Naive B cell (primary cell): ENCODE results near the gene VWF. TPM values are rescaled to one million over a fixed set of nuclear protein-coding genes. Genes with fewer than 3 reads are reported as not detected.

Experiments
- ATAC-seq, 2 donors: fragments of 150-1000 bp; cut with Tn5 transposase; 2 replicates each; pipeline ENCODE4 v1.10.0; 2021; ENCODE audit warnings: low read depth in 2 of 2, mild to moderate bottlenecking in 2 of 2, moderate library complexity in 2 of 2
- DNase-seq: peaks from one replicate; pipeline ENCODE4 v3.0.0; 2022
- H3K27ac Mint-ChIP-seq, 6 donors: one replicate each; pipeline ENCODE4 v1.8.0; 2020 to 2022; ENCODE audit warnings: mild to moderate bottlenecking in 6 of 6, mixed read lengths in 6 of 6, moderate library complexity in 5 of 6, inconsistent platforms in 2 of 6
- H3K27me3 Mint-ChIP-seq, 3 donors: one replicate each; pipeline ENCODE4 v1.8.0; 2021 to 2022; ENCODE audit warnings: mixed read lengths in 3 of 3, mild to moderate bottlenecking in 1 of 3
- H3K36me3 Mint-ChIP-seq, 2 donors: one replicate each; pipeline ENCODE4 v1.8.0; 2020 to 2022; ENCODE audit warnings: mixed read lengths in 2 of 2, inconsistent platforms in 1 of 2, mild to moderate bottlenecking in 1 of 2
- H3K4me1 Mint-ChIP-seq, 3 donors: one replicate each; pipeline ENCODE4 v1.8.0; 2020 to 2022; ENCODE audit warnings: mixed read lengths in 3 of 3, inconsistent platforms in 1 of 3, mild to moderate bottlenecking in 1 of 3, moderate library complexity in 1 of 3
- H3K4me3 Mint-ChIP-seq, 8 donors: one replicate each; pipeline ENCODE4 v1.8.0; 2020 to 2022; ENCODE audit warnings: mild to moderate bottlenecking in 8 of 8, mixed read lengths in 8 of 8, moderate library complexity in 8 of 8, inconsistent platforms in 2 of 8
- H3K9me3 Mint-ChIP-seq, 7 donors: one replicate each; pipeline ENCODE4 v1.8.0; 2020 to 2022; ENCODE audit warnings: mixed read lengths in 7 of 7, mild to moderate bottlenecking in 5 of 7, inconsistent platforms in 2 of 7, moderate library complexity in 1 of 7
- polyA plus RNA-seq, 6 donors: library from polyadenylated mRNA; unstranded; fragments of 300-500 nt; fragmentation: Illumina TruSeq; gene quantifications; one replicate each; pipeline ENCODE4 v1.2.3, GENCODE V29; 2021; ENCODE audit warnings: low read depth in 6 of 6

The VWF gene
- polyA plus RNA-seq, 6 donors from 2014 or later, result 0.03 to 0.08 TPM; not detected in 4

DNA sequence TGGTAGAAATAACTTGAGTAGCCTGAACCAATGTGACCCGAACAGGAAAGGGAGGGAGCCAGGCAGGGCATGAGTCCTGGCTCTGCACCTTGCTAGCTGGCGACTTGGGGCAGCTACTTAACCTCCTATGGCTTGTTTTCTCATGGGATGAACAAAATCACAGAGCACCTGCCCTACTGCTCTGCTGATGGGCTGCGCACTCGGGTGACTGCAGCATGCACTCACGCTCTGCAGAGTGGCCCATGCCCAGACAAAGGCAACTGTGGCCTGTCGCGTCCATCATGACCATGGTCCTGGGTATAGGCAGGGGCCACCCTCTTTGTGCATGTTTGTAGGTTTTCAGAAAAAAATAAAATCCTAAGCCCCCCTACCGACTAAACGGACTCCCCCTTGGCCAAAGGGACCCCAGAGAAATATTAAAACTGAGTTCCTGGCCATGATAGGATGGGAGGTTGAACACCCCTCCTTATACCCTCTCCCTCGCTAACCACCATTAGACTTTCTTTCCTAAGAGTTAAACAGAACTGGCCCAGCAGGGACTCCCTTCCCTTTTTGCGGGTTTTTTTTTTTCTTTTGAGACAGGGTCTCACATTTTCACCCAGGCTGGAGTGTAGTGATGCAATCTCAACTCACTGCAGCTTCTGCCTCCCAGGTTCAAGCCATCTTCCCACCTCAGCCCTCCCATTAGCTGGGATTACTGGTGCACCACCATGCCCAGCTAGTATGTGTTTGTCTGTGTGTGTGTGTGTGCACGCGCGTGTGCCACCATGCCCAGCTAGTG, 32.5 kb downstream of the VWF start:
- no peak for ATAC-seq
- H3K27ac Mint-ChIP-seq, result peak overlapping the region in 1 of 6 donors; percentile 76
- H3K4me3 Mint-ChIP-seq, result no peak overlapping the region
- peaks cover 22 to 50% (median 36%) of the 10 kb centered on the region in 3 donors for H3K27me3 Mint-ChIP-seq
- peaks cover 0 to 4% (median 0%) of the 10 kb centered on the region in 3 donors for H3K4me1 Mint-ChIP-seq
- peaks cover 0 to 8% of the 10 kb centered on the region in 2 donors for H3K36me3 Mint-ChIP-seq
- no peak for DNase-seq
- H3K9me3 Mint-ChIP-seq, result peaks cover 0 to 2% (median 0%) of the 10 kb centered on the region in 7 donors

DNA sequence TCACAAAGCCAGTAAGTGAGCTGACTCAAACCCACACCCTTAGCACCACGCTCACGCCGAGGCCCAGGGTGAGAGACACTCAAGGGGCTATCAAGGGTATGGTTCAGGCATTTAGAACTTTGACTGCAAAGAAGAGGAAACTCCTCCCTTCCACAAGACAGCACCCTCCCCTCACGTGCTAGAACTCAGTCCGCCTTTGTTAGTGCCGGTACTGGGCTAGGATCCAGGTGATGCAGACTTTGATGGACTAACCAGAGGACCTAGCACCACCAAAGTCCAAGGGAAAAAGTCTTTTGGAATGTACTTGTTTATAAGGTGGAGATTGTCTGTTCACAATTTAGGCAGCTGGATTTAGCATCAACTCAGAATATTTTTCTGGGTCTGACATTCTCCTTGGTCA, 33.7 kb downstream of the VWF start:
- Mint-ChIP-seq H3K4me1 (peaks cover 0 to 4% (median 0%) of the 10 kb centered on the region in 3 donors), H3K4me3 (no peak overlapping the region), H3K27me3 (peaks cover 21 to 54% (median 30%) of the 10 kb centered on the region in 3 donors), H3K9me3 (peaks cover 0 to 2% (median 0%) of the 10 kb centered on the region in 7 donors), H3K27ac (peak overlapping the region in 1 of 6 donors; percentile 63), H3K36me3 (peaks cover 0 to 8% of the 10 kb centered on the region in 2 donors)
- no peak for ATAC-seq
- no peak for DNase-seq

DNA sequence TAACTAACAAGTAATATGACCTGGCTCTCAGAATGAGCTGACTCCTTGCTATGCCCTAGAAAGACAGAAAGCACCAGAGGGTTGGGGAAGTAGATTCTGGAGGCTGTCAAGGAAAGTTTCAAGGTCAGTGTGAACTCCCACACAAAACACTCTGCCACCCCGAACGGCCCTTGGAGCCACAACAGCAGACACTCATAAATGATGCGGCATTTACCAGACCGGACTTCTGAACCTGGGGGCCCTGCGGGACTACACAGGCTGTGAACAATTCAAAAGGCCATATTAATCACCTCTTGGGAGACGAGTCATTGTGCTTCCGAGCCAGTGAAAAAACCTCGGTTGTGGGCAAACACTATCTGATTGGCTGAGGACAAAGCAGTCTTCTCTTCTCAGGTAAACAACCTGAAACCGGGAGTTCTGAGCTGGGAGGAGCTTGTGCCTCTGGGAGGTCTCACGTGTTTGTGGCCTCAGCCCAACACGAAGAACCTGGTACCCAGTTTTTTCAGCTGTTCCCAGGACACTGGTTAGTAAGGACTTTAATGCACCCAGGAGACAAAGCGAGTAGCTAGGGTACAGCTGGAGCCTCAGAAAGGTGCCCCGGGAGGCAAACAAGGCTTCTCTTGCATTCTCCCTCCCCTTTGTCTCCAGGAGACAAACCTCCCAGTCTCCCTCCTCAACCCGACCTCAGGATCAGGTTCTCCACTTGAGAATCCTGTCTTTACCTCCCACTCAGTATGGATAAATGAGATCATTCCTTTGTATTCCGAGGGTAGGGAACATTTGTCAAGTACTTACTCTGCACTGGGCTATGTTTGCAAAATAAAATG, 35.3 kb downstream of the VWF start:
- Mint-ChIP-seq H3K27me3 (peaks cover 26 to 49% (median 26%) of the 10 kb centered on the region in 3 donors), H3K4me3 (no peak overlapping the region), H3K4me1 (peaks cover 0 to 4% (median 0%) of the 10 kb centered on the region in 3 donors), H3K27ac (peak overlapping the region in 1 of 6 donors; percentile 38), H3K9me3 (peaks cover 0 to 2% (median 0%) of the 10 kb centered on the region in 7 donors), H3K36me3 (peaks cover 0 to 8% of the 10 kb centered on the region in 2 donors)
- DNase-seq, result no peak
- no peak for ATAC-seq

DNA sequence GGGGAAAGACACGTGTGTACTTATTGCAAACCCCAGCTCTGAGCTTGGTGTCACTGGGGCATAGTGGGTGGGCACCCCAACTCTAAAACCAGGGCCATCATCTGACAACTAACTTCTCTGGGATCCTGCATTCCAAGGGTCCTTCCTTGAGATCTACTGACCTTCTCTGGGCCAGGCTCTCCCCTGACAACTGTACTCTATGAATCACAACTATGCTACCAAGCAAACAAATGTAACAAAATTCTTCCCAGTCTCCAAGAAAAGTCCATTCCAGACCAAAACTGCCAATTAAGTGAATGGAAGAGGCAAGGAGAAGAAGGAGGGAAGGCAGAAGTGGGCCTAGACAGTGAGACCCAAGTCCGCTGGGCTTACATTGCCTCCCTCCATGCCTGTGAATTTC, 38.2 kb downstream of the VWF start:
- H3K4me3 Mint-ChIP-seq, result no peak overlapping the region

DNA sequence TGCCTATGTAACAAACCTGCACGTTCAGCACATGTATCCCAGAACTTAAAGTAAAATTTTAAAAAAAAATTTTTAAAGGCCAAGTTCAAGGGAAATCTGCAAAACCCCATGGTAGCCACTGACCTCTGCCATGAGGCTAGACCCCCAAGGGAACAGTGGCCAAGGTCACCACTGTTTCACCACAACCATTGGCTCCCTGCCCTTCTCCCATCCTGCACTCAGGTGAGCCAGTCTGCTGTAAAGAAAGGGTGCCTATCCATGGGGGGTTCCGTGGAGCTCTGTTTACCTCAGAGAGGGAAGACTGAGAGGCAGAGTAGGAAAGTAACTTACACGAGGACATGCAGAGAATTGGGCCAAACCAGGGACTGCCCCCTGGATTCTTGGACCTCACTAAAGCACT, 38.6 kb downstream of the VWF start:
- no peaks in the 10 kb centered on the region for H3K36me3 Mint-ChIP-seq
- no peak overlapping the region for H3K4me3 Mint-ChIP-seq
- H3K9me3 Mint-ChIP-seq, result no peaks in the 10 kb centered on the region
- DNase-seq (no peak), ATAC-seq (no peak)
- H3K27me3 Mint-ChIP-seq, result peaks cover 16 to 43% (median 31%) of the 10 kb centered on the region in 3 donors
- H3K4me1 Mint-ChIP-seq, result peaks cover 0 to 3% (median 0%) of the 10 kb centered on the region in 3 donors
- no peak overlapping the region for H3K27ac Mint-ChIP-seq

More for the DNA sequence above, 38.2 kb downstream of the VWF start:
- Mint-ChIP-seq H3K9me3 (no peaks in the 10 kb centered on the region), H3K27me3 (peaks cover 14 to 40% (median 28%) of the 10 kb centered on the region in 3 donors), H3K4me1 (peaks cover 0 to 4% (median 0%) of the 10 kb centered on the region in 3 donors), H3K36me3 (no peaks in the 10 kb centered on the region), H3K27ac (no peak overlapping the region)
- no peak for ATAC-seq
- no peak for DNase-seq

DNA sequence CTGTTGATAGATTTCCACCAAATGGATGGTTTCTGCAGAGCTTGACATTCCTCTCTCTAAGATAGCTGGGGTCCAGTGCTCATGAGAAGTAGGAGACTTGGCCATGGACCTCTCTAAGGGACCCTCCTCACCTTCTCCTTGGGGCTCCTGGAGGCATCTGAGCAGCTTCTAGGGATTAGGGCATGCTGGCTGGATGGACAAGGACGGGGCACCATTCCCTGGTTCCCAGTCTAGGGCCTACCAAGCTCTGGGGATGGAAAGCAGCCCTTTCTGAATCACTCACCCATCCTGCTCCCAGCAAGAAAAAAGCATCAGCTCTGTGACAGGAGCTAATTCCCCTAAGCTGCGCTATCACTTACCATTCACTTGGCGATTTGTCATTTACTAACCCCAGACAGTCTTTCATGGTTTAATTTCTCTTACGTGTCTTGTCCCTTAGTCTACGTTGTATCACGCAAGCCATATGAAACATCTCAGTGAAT, 39.5 kb downstream of the VWF start:
- no peak overlapping the region for H3K4me3 Mint-ChIP-seq
- no peak for ATAC-seq
- H3K36me3 Mint-ChIP-seq, result no peaks in the 10 kb centered on the region
- no peak for DNase-seq
- H3K27me3 Mint-ChIP-seq, result peaks cover 16 to 40% (median 31%) of the 10 kb centered on the region in 3 donors
- no peaks in the 10 kb centered on the region for H3K4me1 Mint-ChIP-seq
- no peaks in the 10 kb centered on the region for H3K9me3 Mint-ChIP-seq
- H3K27ac Mint-ChIP-seq, result no peak overlapping the region

DNA sequence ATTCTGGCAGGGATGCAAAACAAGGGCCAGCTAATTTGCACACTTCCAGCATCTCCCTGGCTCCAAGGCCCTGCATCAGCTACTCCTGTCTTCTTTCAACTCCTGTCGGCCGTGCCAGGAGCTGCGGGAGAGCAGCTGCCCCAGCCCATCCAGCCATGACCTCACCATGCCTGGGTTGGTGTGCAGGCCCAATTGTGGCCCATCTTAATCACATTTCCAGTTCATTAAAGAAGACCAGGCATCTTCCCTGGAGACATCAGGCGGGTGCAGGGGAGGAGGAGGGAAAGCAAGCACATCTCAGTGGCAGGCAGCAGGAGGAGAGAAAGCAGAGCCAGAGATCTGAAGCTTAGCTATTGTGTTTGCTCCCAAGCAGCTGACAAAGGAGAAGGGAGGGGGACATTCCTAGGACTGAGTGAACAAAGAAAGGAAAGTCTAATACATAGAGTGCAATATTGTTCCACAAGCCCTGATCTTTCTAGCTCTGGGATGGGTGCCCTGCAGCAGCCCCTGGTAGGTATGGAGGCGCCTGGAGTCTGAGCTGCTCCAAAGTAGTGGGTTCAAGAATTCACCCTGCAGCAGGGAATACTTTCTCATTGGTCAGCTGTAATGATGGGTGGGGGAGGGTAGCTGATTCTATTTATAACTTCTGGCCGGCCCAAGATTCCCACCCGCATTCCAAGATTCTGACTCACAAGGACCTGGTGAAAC, 40.1 kb downstream of the VWF start:
- Mint-ChIP-seq H3K4me1 (no peaks in the 10 kb centered on the region), H3K36me3 (no peaks in the 10 kb centered on the region), H3K27me3 (peaks cover 18 to 36% (median 31%) of the 10 kb centered on the region in 3 donors), H3K27ac (peak overlapping the region in 2 of 6 donors; percentile 8 to 73), H3K4me3 (no peak overlapping the region), H3K9me3 (no peaks in the 10 kb centered on the region)
- DNase-seq (no peak), ATAC-seq (no peak)

DNA sequence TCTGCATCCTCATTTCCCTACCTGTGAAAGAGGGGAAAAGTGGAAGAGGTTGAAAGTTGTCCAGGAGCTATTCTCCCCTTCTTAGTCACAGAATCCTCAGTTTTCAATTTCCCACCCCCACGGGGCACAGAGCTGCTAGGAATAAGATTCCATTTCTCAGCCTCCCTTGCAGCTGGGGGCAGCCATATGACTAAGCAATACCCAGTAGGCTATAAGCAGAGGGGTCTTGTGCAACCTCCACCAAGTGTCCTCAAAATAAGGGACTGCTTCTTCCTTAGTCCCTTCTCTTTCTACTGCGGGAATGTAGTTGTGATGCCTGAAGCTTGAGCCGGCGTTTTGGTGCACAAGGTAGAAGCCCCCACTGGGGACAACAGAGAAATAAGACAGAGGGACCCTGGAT, 40.9 kb downstream of the VWF start:
- ATAC-seq (no peak), DNase-seq (no peak)
- Mint-ChIP-seq H3K27ac (peak overlapping the region in 1 of 6 donors; percentile 29), H3K27me3 (peaks cover 18 to 34% (median 32%) of the 10 kb centered on the region in 3 donors), H3K4me1 (no peaks in the 10 kb centered on the region), H3K9me3 (no peaks in the 10 kb centered on the region), H3K4me3 (peak overlapping the region in 1 of 8 donors; percentile 35), H3K36me3 (no peaks in the 10 kb centered on the region)

DNA sequence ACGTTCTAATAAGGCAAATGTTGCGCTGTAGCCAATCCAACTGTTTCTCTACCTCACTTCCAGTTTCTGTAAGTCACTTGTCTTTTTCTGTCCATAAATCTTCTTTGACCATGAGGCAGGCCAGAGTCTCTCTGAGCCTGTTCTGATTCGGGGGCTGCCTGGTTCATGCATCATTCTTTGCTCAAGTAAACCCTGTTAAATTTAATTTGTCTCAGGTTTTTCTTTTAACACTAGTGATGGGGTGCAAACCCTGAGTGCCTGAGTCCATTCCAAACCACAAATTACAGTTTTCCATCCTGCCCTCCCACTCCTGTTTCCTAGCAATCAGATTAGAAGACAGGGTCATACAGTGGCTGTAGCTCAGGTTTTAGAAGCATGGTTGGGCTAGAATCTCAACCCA, 41.9 kb downstream of the VWF start:
- no peaks in the 10 kb centered on the region for H3K4me1 Mint-ChIP-seq
- H3K27ac Mint-ChIP-seq, result no peak overlapping the region
- peaks cover 27 to 35% (median 31%) of the 10 kb centered on the region in 3 donors for H3K27me3 Mint-ChIP-seq
- no peaks in the 10 kb centered on the region for H3K9me3 Mint-ChIP-seq
- no peak overlapping the region for H3K4me3 Mint-ChIP-seq
- DNase-seq (no peak), ATAC-seq (no peak)
- H3K36me3 Mint-ChIP-seq, result no peaks in the 10 kb centered on the region

DNA sequence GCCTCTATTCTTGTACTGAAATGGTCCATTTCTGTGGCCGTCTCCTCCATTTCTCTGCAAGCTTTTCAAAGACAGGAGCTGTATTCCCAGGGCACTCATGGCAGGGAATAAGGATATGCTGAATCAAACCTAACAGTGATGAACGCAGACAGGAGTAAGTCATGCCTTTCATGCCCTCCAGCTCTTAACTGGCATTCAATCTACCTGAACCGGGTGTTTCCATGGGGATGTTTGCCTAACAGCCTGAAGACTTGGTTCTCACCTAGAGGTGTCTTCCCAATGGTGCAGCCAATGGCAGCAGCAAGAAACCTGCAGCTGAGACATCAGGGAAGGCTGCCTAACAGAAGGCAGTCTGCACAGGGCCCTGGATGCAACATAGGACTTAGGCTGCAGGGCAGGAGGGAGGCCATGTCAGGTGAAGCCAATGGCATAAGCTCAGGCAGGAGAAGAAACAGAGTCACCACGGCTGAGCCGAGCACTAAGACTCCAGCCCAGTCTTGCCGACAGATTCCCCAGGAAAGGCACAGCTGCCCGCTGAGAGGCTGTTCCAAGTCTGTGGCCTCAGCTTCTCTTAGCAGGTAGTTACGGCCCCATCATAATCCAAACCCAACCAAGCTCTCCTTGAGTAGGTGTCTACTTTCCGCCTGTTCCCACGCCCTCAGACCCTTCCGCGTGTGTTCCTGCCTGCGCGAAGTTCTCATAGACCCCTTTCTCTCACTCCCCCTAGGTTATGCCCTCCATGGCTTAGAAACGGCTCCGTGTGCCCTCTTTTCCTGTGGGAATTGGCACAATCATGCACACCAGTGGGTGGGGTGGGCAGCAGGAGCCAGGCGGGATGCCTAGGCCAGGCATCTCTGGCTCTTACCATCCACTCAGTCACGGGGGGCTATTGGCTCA, 44.1 kb downstream of the VWF start:
- ATAC-seq (no peak), DNase-seq (no peak)
- H3K36me3 Mint-ChIP-seq, result no peaks in the 10 kb centered on the region
- H3K4me3 Mint-ChIP-seq, result peak overlapping the region in 1 of 8 donors; percentile 56
- H3K9me3 Mint-ChIP-seq, result no peaks in the 10 kb centered on the region
- peaks cover 2 to 6% (median 4%) of the 10 kb centered on the region in 3 donors for H3K4me1 Mint-ChIP-seq
- H3K27ac Mint-ChIP-seq, result peak overlapping the region in 1 of 6 donors; percentile 67
- peaks cover 32 to 39% (median 36%) of the 10 kb centered on the region in 3 donors for H3K27me3 Mint-ChIP-seq

DNA sequence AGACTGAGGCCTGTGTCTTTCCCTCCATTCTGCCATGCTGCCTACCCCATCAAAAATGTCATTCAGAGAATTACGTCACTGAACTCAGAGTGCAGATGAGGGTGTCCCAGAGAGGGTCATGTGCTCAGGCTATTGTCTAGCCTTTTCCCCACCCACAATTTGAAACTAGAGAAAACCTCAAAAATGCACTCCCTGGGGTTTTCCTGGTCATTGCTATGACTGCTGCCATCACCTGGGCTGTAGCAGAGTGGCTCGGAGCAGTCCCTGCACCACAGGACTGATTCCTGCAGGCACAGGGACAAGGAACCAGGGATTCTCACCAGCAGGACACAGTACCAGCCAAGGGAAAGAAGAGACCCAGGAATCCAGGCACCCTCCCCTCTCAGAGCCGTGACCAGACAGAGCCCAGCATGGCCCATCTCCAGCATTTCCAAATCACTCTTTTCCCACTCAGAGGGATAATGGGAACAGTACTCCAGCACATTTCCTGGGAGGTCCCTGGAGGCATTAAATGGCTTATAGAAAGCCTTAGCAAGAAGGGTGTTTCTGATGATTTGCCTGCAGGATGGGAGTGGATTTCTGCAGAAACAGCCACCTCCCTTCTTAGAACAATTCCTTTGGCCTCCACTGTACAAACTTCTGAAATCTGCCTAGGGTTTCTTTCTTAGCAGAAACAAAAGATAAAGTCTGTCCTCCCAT, 45.9 kb downstream of the VWF start:
- DNase-seq (no peak), ATAC-seq (no peak)
- Mint-ChIP-seq H3K4me3 (peak overlapping the region in 1 of 8 donors; percentile 75), H3K27me3 (peaks cover 43 to 54% (median 43%) of the 10 kb centered on the region in 3 donors), H3K4me1 (peaks cover 17 to 18% (median 18%) of the 10 kb centered on the region in 3 donors), H3K27ac (peak overlapping the region in 1 of 6 donors; percentile 74), H3K9me3 (no peaks in the 10 kb centered on the region), H3K36me3 (no peaks in the 10 kb centered on the region)

DNA sequence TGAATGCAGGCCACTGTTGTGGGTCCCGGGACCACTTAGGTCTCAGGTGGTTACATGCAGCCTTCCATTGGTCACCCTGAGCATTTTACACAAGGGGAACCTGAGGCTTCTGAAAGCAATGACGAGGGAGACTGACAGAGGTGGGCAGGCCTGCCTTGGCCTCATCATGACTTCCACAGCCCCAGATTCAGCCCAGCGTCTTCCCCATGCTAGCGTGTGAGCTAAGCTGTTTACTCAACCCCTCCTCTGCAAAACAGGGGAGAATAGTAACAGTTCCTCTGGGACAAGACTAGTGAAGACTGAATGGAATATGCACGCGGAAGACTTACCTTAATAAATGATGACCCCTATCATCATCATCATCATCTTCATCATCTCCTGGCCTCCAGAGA, 46.8 kb downstream of the VWF start:
- Mint-ChIP-seq H3K27ac (no peak overlapping the region), H3K4me3 (no peak overlapping the region), H3K9me3 (no peaks in the 10 kb centered on the region), H3K4me1 (peaks cover 17 to 18% (median 18%) of the 10 kb centered on the region in 3 donors), H3K27me3 (peaks cover 45 to 57% (median 50%) of the 10 kb centered on the region in 3 donors), H3K36me3 (no peaks in the 10 kb centered on the region)
- no peak for DNase-seq
- ATAC-seq, result no peak
